Measurements from ENCODE around the gene YAE1. TPM values are rescaled to one million over a fixed set of nuclear protein-coding genes. Genes with fewer than 3 reads are reported as not detected.

YAE1 gene
- total RNA-seq, 6 experiments from 2014 or later = 21.6 to 25.4 (median 23.0) TPM

GRCh38 chr7:39582536-39582935 is 16.3 kb downstream of the YAE1 start:
- no peak overlapping the region for H3K27ac Mint-ChIP-seq
- DNase-seq = no peak
- H3K27me3 Mint-ChIP-seq (ENCODE audit: insufficient read depth) = no peaks in the 10 kb centered on the region
- H3K4me1 Mint-ChIP-seq (ENCODE audit: low read depth) = peaks cover 29% of the 10 kb centered on the region
- no peak for TF ChIP-seq CTCF (IDR thresholded peaks at IDR 0.05)
- H3K36me3 Mint-ChIP-seq (ENCODE audit: low read depth) = peaks cover 6% of the 10 kb centered on the region
- no peaks in the 10 kb centered on the region for H3K9me3 Mint-ChIP-seq
- no peak overlapping the region for H3K4me3 Mint-ChIP-seq

- Mint-ChIP-seq H3K4me1 (ENCODE audit: low read depth) (peaks cover 37% of the 10 kb centered on the region), H3K27ac (no peak overlapping the region), H3K4me3 (no peak overlapping the region), H3K9me3 (no peaks in the 10 kb centered on the region), H3K36me3 (ENCODE audit: low read depth) (no peaks in the 10 kb centered on the region), H3K27me3 (ENCODE audit: insufficient read depth) (no peaks in the 10 kb centered on the region)
- no peak for DNase-seq
- no peak for TF ChIP-seq CTCF (IDR thresholded peaks at IDR 0.05)
Observed at GRCh38 chr7:39583539-39583938, 17.3 kb downstream of the YAE1 start.

- Mint-ChIP-seq H3K9me3 (no peaks in the 10 kb centered on the region), H3K27me3 (ENCODE audit: insufficient read depth) (no peaks in the 10 kb centered on the region)
- DNase-seq = peak; percentile 43
Observed at GRCh38 chr7:39587393-39587792, 21.2 kb downstream of the YAE1 start.

GRCh38 chr7:39588416-39588815 is 22.2 kb downstream of the YAE1 start:
- Mint-ChIP-seq H3K4me3 (no peak overlapping the region), H3K36me3 (ENCODE audit: low read depth) (no peaks in the 10 kb centered on the region), H3K27me3 (ENCODE audit: insufficient read depth) (no peaks in the 10 kb centered on the region), H3K27ac (no peak overlapping the region), H3K9me3 (no peaks in the 10 kb centered on the region), H3K4me1 (ENCODE audit: low read depth) (peaks cover 54% of the 10 kb centered on the region)
- no peak for TF ChIP-seq CTCF (IDR thresholded peaks at IDR 0.05)
- DNase-seq = no peak

More at GRCh38 chr7:39587393-39587792, 21.2 kb downstream of the YAE1 start:
- no peaks in the 10 kb centered on the region for H3K36me3 Mint-ChIP-seq (ENCODE audit: low read depth)
- H3K27ac Mint-ChIP-seq = no peak overlapping the region; the same call in 1 of the 2 replicates
- H3K4me1 Mint-ChIP-seq (ENCODE audit: low read depth) = peaks cover 48% of the 10 kb centered on the region
- H3K4me3 Mint-ChIP-seq = no peak overlapping the region
- no peak for TF ChIP-seq CTCF (IDR thresholded peaks at IDR 0.05)

- DNase-seq = peak; percentile 78
- Mint-ChIP-seq H3K4me3 (peak overlapping the region; percentile 44; the same call in 1 of the 2 replicates), H3K27ac (peak overlapping the region; percentile 62), H3K36me3 (ENCODE audit: low read depth) (no peaks in the 10 kb centered on the region), H3K9me3 (no peaks in the 10 kb centered on the region), H3K4me1 (ENCODE audit: low read depth) (peaks cover 51% of the 10 kb centered on the region), H3K27me3 (ENCODE audit: insufficient read depth) (no peaks in the 10 kb centered on the region)
- no peak for TF ChIP-seq CTCF (IDR thresholded peaks at IDR 0.05)
Observed at GRCh38 chr7:39589323-39590111, 23.3 kb downstream of the YAE1 start.
